ENCODE results near the gene ADPRH. TPM values are rescaled to one million over a fixed set of nuclear protein-coding genes. Genes with fewer than 3 reads are reported as not detected.
"Not testable (repeated sequence)": the region's sequence is repeated elsewhere in the genome, so short reads cannot be mapped to it uniquely, and the experiment has no call there.

The ADPRH gene
- total RNA-seq, 1 donor from 2014 or later = 4.6 TPM

GRCh38 chr3:119551598-119551997 is 27.7 kb upstream of the ADPRH start:
- Mint-ChIP-seq H3K27me3 (ENCODE audit: insufficient read depth) (peaks cover 3% of the 10 kb centered on the region), H3K36me3 (ENCODE audit: low read depth) (peaks cover 23% of the 10 kb centered on the region), H3K9me3 (no peaks in the 10 kb centered on the region), H3K27ac (no peak overlapping the region), H3K4me1 (ENCODE audit: low read depth) (peaks cover 22% of the 10 kb centered on the region), H3K4me3 (no peak overlapping the region)
- intact Hi-C loops (cut with micrococcal nuclease) = no loop called here
- DNase-seq (ENCODE audit: low spot score) = no peak

- H3K27ac Mint-ChIP-seq; H3K4me3 Mint-ChIP-seq; H3K9me3 Mint-ChIP-seq; intact Hi-C loops (cut with micrococcal nuclease); H3K27me3 Mint-ChIP-seq (ENCODE audit: insufficient read depth); DNase-seq (ENCODE audit: low spot score): not testable (repeated sequence)
- peaks cover 36% of the 10 kb centered on the region for H3K4me1 Mint-ChIP-seq (ENCODE audit: low read depth)
- peaks cover 33% of the 10 kb centered on the region for H3K36me3 Mint-ChIP-seq (ENCODE audit: low read depth)
Measured at GRCh38 chr3:119552928-119553327, 26.4 kb upstream of the ADPRH start.

DNA sequence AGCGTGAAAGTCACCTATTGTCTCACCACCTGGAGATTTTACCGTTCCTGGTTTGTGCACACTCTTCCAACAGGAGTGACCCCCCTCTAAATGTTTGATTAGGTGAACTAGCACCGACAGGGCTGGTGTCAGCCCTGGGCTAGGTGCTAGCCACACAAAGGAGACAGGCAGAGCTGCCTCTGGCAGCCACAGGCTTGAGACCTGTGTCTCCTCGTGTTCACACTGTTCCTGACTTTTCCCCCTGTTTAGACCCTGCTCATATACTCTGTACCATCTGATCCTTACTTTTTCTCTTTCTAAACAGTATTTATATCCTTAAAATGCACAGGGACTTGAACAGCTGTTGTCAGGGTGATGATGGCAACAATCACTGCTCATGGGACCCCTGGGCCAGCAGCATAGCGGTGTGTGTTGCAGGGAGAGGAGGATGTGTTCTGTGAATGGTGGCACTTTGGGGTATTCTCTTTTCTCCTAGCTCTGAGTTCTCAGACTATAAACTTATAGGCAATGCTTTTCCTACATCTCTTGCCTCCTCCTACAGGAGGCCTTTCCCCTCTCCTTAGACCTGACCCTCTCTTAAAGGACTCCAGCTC is 25.4 kb upstream of the ADPRH start:
- Mint-ChIP-seq H3K27me3 (ENCODE audit: insufficient read depth) (peaks cover 3% of the 10 kb centered on the region), H3K4me1 (ENCODE audit: low read depth) (peaks cover 41% of the 10 kb centered on the region), H3K4me3 (no peak overlapping the region), H3K27ac (no peak overlapping the region), H3K36me3 (ENCODE audit: low read depth) (peaks cover 36% of the 10 kb centered on the region), H3K9me3 (no peaks in the 10 kb centered on the region)
- DNase-seq (ENCODE audit: low spot score) = no peak
- intact Hi-C loops (cut with micrococcal nuclease) = no loop called here

- Mint-ChIP-seq H3K27me3 (ENCODE audit: insufficient read depth) (peaks cover 3% of the 10 kb centered on the region), H3K36me3 (ENCODE audit: low read depth) (peaks cover 33% of the 10 kb centered on the region), H3K9me3 (no peaks in the 10 kb centered on the region), H3K4me1 (ENCODE audit: low read depth) (peaks cover 55% of the 10 kb centered on the region), H3K27ac (peak overlapping the region; percentile 47), H3K4me3 (peak overlapping the region; percentile 79)
- intact Hi-C loops (cut with micrococcal nuclease) = loop anchor here (5.0 kb wide), 3 partner anchors 258 to 673 kb away; partner anchors contain the start of gene TEX55
- no peak for DNase-seq (ENCODE audit: low spot score)
Measured at GRCh38 chr3:119555309-119555735, 24.0 kb upstream of the ADPRH start.

DNA sequence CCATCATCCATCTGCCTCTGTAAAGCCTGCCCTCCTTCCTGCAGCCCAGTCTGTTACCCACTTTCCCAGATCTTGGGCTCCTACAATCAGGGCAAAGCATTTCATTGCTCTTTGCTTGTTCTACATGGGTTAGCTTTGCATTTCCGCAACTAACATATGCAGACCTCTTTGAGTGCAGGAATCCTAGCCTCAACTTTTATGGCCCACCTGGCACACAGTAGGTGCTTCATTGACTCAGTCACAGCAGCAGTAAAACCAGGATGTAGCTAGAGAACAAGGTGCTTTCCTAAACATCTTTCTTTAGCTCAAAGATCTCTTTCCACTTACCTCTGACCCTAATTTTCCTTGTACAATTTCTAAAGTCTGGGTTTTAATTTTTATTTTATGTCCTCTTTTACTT is 23.4 kb upstream of the ADPRH start:
- H3K4me1 Mint-ChIP-seq (ENCODE audit: low read depth) = peaks cover 58% of the 10 kb centered on the region
- intact Hi-C loops (cut with micrococcal nuclease) = loop anchor here (5.0 kb wide), 3 partner anchors 259 to 674 kb away; partner anchors contain the start of gene TEX55
- peaks cover 31% of the 10 kb centered on the region for H3K36me3 Mint-ChIP-seq (ENCODE audit: low read depth)
- peak overlapping the region; percentile 42 for H3K27ac Mint-ChIP-seq
- H3K4me3 Mint-ChIP-seq = peak overlapping the region; percentile 79
- H3K27me3 Mint-ChIP-seq (ENCODE audit: insufficient read depth) = peaks cover 3% of the 10 kb centered on the region
- DNase-seq (ENCODE audit: low spot score) = no peak
- H3K9me3 Mint-ChIP-seq = no peaks in the 10 kb centered on the region

DNA sequence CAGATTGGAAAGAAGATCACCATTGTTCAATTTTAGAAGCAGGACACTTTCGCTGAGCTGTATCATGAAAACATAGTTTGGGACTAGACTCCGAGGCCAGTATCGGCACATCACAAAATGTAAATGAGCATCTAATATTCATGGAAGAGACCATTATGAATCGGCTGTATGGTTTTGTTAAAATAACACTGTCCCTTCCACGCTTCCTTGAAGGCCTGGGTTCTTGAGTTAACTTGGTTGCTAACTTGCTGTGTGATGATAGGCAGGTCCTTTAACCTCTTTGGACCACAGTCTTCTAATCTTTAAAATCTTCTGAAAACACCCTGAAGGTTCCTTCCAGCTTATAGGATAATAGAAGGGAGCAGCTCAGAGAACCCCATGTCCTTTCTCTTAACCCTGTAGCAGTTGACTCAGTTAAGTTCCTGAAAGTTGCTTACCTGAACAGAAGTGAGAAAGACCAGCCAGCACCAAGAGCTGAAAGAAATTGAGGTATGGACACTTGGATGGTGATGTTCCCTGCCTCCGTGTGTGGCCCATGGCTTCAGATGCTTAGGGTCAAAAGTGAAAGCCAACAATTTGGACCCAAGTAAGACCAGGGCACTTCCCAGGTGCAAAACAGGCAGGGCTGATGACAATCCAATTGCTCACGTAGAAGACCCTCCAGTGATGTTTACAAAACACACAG is 22.0 kb upstream of the ADPRH start:
- Mint-ChIP-seq H3K27ac (peak overlapping the region; percentile 88), H3K4me1 (ENCODE audit: low read depth) (peaks cover 68% of the 10 kb centered on the region), H3K4me3 (peak overlapping the region; percentile 79), H3K9me3 (no peaks in the 10 kb centered on the region), H3K36me3 (ENCODE audit: low read depth) (peaks cover 31% of the 10 kb centered on the region), H3K27me3 (ENCODE audit: insufficient read depth) (peaks cover 3% of the 10 kb centered on the region)
- no peak for DNase-seq (ENCODE audit: low spot score)
- intact Hi-C loops (cut with micrococcal nuclease) = loop anchor here (5.0 kb wide), 3 partner anchors 260 to 675 kb away; partner anchors contain the start of gene TEX55

DNA sequence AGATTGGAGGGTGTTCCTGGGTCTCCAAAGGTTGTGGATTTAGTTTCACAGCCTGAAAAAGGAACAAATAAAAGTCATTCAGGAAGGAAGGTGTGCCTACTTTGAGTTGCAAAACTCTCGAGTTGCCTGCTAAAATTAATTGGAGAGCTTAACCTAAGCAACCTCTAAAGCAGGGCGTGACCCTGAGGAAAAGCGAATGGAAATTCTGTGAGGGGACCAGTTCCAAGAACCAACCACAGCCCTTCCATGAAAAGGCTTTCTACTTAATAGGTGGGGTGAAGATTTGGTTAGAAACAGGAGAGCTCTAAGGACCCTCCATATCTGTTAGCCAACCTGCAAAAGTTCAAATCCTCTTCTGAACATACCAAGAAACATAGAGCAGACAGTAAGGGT is 21.4 kb upstream of the ADPRH start:
- Mint-ChIP-seq H3K27ac (peak overlapping the region; percentile 88), H3K36me3 (ENCODE audit: low read depth) (peaks cover 29% of the 10 kb centered on the region), H3K9me3 (no peaks in the 10 kb centered on the region), H3K4me1 (ENCODE audit: low read depth) (peaks cover 73% of the 10 kb centered on the region), H3K27me3 (ENCODE audit: insufficient read depth) (peaks cover 4% of the 10 kb centered on the region), H3K4me3 (peak overlapping the region; percentile 79)
- DNase-seq (ENCODE audit: low spot score) = no peak
- intact Hi-C loops (cut with micrococcal nuclease) = loop anchor here (2.0 to 5.0 kb wide), 5 partner anchors 35 to 676 kb away; partner anchors contain the start of gene TEX55

GRCh38 chr3:119558626-119559317 is 20.5 kb upstream of the ADPRH start:
- Mint-ChIP-seq H3K36me3 (ENCODE audit: low read depth) (peaks cover 29% of the 10 kb centered on the region), H3K4me1 (ENCODE audit: low read depth) (peaks cover 74% of the 10 kb centered on the region), H3K27me3 (ENCODE audit: insufficient read depth) (peaks cover 4% of the 10 kb centered on the region), H3K27ac (peak overlapping the region; percentile 88), H3K4me3 (peak overlapping the region; percentile 79), H3K9me3 (no peaks in the 10 kb centered on the region)
- intact Hi-C loops (cut with micrococcal nuclease) = loop anchor here (1.0 to 5.0 kb wide), 10 partner anchors 21 to 676 kb away; partner anchors contain the start of genes ADPRH, TEX55, TIMMDC1 and TMEM39A
- no peak for DNase-seq (ENCODE audit: low spot score)

DNA sequence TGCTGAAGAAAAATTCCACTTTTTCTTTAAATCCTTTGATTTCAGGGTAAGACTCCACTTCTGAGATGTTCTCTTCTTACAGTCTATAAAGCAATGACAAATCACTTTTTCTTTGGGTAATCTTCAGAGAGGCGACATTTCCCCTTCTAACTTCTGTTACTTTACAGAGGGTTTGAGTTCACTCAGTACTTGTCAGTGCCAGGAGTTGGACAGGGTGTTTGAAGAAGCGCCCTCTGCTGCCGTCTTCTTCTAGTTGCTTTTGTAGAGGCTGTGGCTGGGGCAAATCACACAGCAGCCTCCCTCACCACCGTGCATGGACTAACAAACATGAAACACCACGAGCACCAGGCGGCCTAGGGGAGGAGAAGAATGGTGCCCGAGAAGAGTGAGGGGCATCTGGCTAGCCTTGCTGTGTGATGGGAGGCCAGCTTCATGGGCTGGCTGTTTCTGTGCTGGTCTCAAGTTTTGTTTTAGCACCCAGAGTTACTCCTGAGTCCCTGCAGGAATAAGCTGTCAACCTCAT is 19.8 kb upstream of the ADPRH start, which contains the start of gene CD80:
TSS of gene CD80 (minus strand) at position 174 of the 523 bp plus-strand sequence. CDS start 1,886 bp downstream, outside the sequence.
- H3K4me1 Mint-ChIP-seq (ENCODE audit: low read depth) = peaks cover 73% of the 10 kb centered on the region
- peak; percentile 67 for DNase-seq (ENCODE audit: low spot score)
- peak within 1 kb of the TSS; percentile 79 for H3K4me3 Mint-ChIP-seq
- H3K27me3 Mint-ChIP-seq (ENCODE audit: insufficient read depth) = peaks cover 4% of the 10 kb centered on the region
- peaks cover 29% of the 10 kb centered on the region for H3K36me3 Mint-ChIP-seq (ENCODE audit: low read depth)
- intact Hi-C loops (cut with micrococcal nuclease) = loop anchor here (1.0 to 5.0 kb wide), 10 partner anchors 20 to 677 kb away; partner anchors contain the start of genes ADPRH, TEX55, TIMMDC1 and TMEM39A
- H3K27ac Mint-ChIP-seq = peak within 1 kb of the TSS; percentile 88
- H3K9me3 Mint-ChIP-seq = no peaks in the 10 kb centered on the region

GRCh38 chr3:119560160-119560559 is 19.1 kb upstream of the ADPRH start:
- Mint-ChIP-seq H3K27me3 (ENCODE audit: insufficient read depth) (peaks cover 4% of the 10 kb centered on the region), H3K4me1 (ENCODE audit: low read depth) (peaks cover 66% of the 10 kb centered on the region), H3K4me3 (peak overlapping the region; percentile 79), H3K27ac (peak overlapping the region; percentile 52), H3K9me3 (no peaks in the 10 kb centered on the region), H3K36me3 (ENCODE audit: low read depth) (peaks cover 27% of the 10 kb centered on the region)
- DNase-seq (ENCODE audit: low spot score) = no peak
- intact Hi-C loops (cut with micrococcal nuclease) = loop anchor here (10.0 kb wide), 1 partner anchor 535 kb away; the partner anchor contains the start of gene GSK3B

DNA sequence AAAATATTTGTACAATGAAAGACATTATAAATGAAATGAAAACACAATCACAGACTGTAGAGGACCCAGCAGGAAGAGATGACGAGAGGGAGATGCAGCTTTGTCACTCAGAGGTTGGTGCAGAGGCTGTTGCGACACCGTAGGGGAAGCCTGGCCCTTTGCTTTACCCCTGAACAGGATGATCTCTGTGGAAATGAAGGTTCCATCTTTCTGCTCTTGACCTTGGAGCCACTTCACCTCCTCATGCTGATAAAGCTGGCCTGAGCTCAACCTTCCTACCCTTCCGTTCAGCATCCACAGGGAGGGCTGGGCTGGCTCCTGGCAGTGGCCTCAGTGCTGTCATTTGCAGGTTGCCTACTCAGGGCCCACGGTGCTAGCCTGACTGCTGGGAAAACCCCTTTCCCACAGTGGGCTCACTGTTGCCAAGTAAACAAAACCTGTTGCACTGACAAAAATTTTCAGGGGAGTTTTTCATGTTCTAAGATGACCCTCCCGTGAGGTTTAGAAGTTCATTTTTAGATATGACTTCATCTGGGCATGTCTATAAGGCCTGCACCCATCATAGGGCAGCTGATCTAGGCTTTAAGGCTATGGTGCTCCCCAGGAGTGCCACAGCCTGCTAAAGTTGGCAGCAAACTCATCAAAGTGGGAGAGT is 16.9 kb upstream of the ADPRH start:
- Mint-ChIP-seq H3K4me1 (ENCODE audit: low read depth) (peaks cover 44% of the 10 kb centered on the region), H3K4me3 (peak overlapping the region; percentile 43), H3K9me3 (no peaks in the 10 kb centered on the region), H3K36me3 (ENCODE audit: low read depth) (peaks cover 8% of the 10 kb centered on the region), H3K27ac (peak overlapping the region; percentile 95), H3K27me3 (ENCODE audit: insufficient read depth) (peaks cover 5% of the 10 kb centered on the region)
- peak; percentile 58 for DNase-seq (ENCODE audit: low spot score)
- intact Hi-C loops (cut with micrococcal nuclease) = loop anchor here (1.0 to 10.0 kb wide), 3 partner anchors 77 to 532 kb away; partner anchors contain the start of genes COX17 and GSK3B

GRCh38 chr3:119563334-119563733 is 16.0 kb upstream of the ADPRH start:
- DNase-seq (ENCODE audit: low spot score); H3K27me3 Mint-ChIP-seq (ENCODE audit: insufficient read depth); H3K9me3 Mint-ChIP-seq; H3K4me3 Mint-ChIP-seq; H3K27ac Mint-ChIP-seq; H3K36me3 Mint-ChIP-seq (ENCODE audit: low read depth): not testable (repeated sequence)
- intact Hi-C loops (cut with micrococcal nuclease) = loop anchor here (10.0 kb wide), 1 partner anchor 531 kb away; the partner anchor contains the start of gene GSK3B
- H3K4me1 Mint-ChIP-seq (ENCODE audit: low read depth) = peaks cover 35% of the 10 kb centered on the region
